Activated CD8-positive, alpha-beta memory T cell treated with anti-CD3 and anti-CD28 coated beads, Interleukin-2, amount 10 ng/mL, durations not matched to agents 7 days and 5 days (primary cell): ENCODE measurements around the gene ITIH3. TPM values are rescaled to one million over a fixed set of nuclear protein-coding genes. Genes with fewer than 3 reads are reported as not detected.

Experiments
- ATAC-seq: fragments of 150-1000 bp; cut with Tn5 transposase; one replicate; pipeline ENCODE4 v1.10.0; 2021; ENCODE audit warnings: moderate library complexity
- CTCF ChIA-PET: fragments of 350-600 bp; sonication (Branson Sonifier 250); formaldehyde crosslinking; loops from one replicate; lab custom pipeline; 2021; ENCODE audit warnings: antibody characterized with exemption; lab: Charles Lee
- DNase-seq: peaks from one replicate; pipeline ENCODE4 v3.0.0-alpha.2; 2020
- H3K27ac Mint-ChIP-seq: one replicate; pipeline ENCODE4 v1.8.0; 2021; ENCODE audit warnings: mild to moderate bottlenecking, mixed read lengths
- H3K27me3 Mint-ChIP-seq: one replicate; pipeline ENCODE4 v1.8.0; 2021; ENCODE audit warnings: mixed read lengths
- H3K36me3 Mint-ChIP-seq: one replicate; pipeline ENCODE4 v1.8.0; 2021; ENCODE audit warnings: mild to moderate bottlenecking, mixed read lengths
- H3K4me1 Mint-ChIP-seq: one replicate; pipeline ENCODE4 v1.8.0; 2021; ENCODE audit warnings: mixed read lengths
- H3K4me3 Mint-ChIP-seq: one replicate; pipeline ENCODE4 v1.8.0; 2021; ENCODE audit warnings: mild to moderate bottlenecking, moderate library complexity, mixed read lengths
- H3K9me3 Mint-ChIP-seq: one replicate; pipeline ENCODE4 v1.8.0; 2022; ENCODE audit warnings: low read depth, mixed read lengths
- total RNA-seq, 2 experiments: library from RNA; stranded (reverse); gene quantifications; one replicate each; pipeline ENCODE4 v1.2.3, GENCODE V29; 2021

Gene ITIH3
- total RNA-seq, 2 experiments from 2014 or later = not detected

DNA sequence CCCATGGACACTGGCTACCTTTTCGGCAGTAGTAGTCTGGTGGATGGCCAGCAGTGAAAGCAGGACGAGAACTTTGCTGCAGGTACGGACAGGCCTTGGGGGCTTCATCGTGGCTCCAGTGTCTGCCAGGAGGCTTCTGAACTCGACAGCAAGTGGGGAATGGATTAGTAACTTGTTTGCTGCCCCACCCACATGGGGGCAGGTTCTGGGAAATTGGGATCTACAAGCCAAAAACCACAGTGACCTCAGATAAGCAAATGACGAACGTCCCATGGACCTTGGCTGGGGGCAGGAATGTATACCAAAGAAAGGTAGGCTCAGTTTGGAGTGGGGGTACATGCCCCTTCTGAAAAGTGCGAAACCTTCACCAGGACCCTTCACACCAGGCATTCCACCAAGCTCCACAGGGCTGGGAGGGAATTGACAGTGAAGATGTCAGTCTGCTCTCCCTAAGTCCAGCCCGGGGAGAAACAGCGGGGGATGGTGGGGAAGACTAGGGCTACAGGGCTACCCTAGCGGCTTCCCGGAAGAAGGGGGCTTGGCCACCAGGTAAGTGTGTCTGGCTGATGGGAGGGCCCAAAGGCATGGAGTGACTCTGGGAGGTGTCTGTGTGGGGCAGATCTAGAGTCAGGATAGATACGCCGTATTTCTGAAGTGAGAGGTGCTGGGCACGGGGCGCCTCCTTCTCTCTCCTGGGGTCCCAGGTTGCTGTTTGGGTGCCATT lies 36.1 kb downstream of the ITIH3 start, which contains the start of gene ITIH4:
ITIH4 (minus strand) TSS at position 138 of the 724 bp plus-strand sequence; CDS start at position 108, 30 bp downstream.
- Mint-ChIP-seq H3K4me3 (no peak within 1 kb of the TSS), H3K4me1 (peaks cover 16% of the 10 kb centered on the region), H3K36me3 (no peaks in the 10 kb centered on the region), H3K27me3 (no peaks in the 10 kb centered on the region), H3K9me3 (no peaks in the 10 kb centered on the region), H3K27ac (no peak within 1 kb of the TSS)
- CTCF ChIA-PET = interaction anchor here (1.8 kb wide), 1 partner anchor 9 kb away, joined by 5 read pairs; no protein-coding TSS in a partner anchor
- ATAC-seq = no peak
- no peak for DNase-seq

DNA sequence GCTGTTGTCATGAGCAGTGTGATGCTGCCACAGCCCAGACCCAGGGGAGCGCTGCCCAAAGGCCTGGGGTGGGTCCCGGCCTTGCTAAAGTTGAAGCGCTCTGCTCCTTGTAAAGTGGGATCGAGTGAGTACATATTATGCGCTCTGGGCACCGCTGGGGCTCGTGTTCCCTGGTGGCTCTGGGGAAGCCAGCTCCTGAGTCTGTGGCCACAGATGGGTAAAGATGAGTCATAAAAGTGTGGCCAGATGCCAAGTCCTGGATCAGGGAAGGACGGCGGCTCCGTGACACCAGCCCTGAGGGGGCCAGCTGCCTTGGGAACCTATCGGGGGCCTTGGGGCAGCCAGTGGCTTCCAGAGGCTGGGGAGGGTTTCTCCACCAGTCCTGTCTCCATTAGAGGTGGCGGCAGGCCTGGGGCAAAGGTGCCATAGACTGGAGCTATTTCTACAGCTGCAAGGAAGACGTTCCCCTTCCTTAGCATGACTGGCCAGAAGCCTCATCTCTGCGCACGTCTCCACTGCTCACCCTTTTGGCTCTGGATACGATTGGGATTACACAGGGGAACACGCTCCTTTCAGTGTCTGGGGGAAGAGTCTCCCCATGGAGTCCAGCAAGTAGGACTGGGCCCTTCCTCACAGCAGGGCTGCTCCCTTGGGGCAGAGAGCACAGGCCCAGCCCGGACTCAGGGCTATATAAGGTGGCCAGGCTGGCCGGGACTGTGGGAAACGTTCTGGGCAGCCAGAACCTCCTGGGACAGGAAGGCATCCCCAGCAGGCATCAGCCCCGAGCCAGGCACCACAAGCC lies 37.1 kb downstream of the ITIH3 start:
- CTCF ChIA-PET = interaction anchor here (1.8 kb wide), 1 partner anchor 10 kb away, joined by 5 read pairs; no protein-coding TSS in a partner anchor
- Mint-ChIP-seq H3K9me3 (no peaks in the 10 kb centered on the region), H3K27me3 (no peaks in the 10 kb centered on the region), H3K27ac (no peak overlapping the region), H3K4me3 (no peak overlapping the region), H3K4me1 (peaks cover 20% of the 10 kb centered on the region), H3K36me3 (no peaks in the 10 kb centered on the region)
- DNase-seq = no peak
- ATAC-seq = peak; percentile 10

DNA sequence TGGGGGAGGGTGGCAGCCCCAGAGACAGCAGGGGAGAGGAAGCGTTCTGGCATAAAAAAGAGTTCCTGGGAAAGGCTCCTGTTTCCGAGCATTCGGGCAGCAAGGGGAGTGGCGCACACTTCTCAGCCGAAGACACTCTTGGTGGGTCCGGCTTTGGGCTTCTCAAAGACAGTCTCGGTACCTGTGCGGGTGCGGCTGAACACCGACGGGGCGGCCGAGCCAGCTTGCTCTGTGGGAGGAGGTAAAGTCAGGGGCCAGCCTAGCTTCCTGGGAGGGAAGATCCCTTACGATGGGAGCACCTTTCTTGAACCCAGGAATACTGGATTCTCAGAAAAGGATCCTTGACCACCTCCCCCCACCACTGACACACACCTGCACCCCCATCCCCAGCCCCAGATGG lies 38.6 kb downstream of the ITIH3 start:
- H3K27ac Mint-ChIP-seq = no peak overlapping the region
- peaks cover 4% of the 10 kb centered on the region for H3K36me3 Mint-ChIP-seq
- DNase-seq = no peak
- H3K9me3 Mint-ChIP-seq = no peaks in the 10 kb centered on the region
- ATAC-seq = no peak
- H3K4me1 Mint-ChIP-seq = peaks cover 36% of the 10 kb centered on the region
- CTCF ChIA-PET = no interaction called here
- H3K27me3 Mint-ChIP-seq = no peaks in the 10 kb centered on the region
- H3K4me3 Mint-ChIP-seq = no peak overlapping the region

- peaks cover 7% of the 10 kb centered on the region for H3K36me3 Mint-ChIP-seq
- CTCF ChIA-PET = no interaction called here
- DNase-seq = no peak
- H3K27ac Mint-ChIP-seq = peak within 1 kb of the TSS; percentile 54
- ATAC-seq = no peak
- H3K4me3 Mint-ChIP-seq = no peak within 1 kb of the TSS
- H3K27me3 Mint-ChIP-seq = no peaks in the 10 kb centered on the region
- peaks cover 53% of the 10 kb centered on the region for H3K4me1 Mint-ChIP-seq
- no peaks in the 10 kb centered on the region for H3K9me3 Mint-ChIP-seq
These were observed 40.4 kb downstream of the ITIH3 start, which contains the start of gene MUSTN1 for GRCh38 chr3:52834871-52835501. Gene MUSTN1, minus strand, starts transcription at chr3:52835019. Its CDS starts 71 bp downstream, at chr3:52834948.

DNA sequence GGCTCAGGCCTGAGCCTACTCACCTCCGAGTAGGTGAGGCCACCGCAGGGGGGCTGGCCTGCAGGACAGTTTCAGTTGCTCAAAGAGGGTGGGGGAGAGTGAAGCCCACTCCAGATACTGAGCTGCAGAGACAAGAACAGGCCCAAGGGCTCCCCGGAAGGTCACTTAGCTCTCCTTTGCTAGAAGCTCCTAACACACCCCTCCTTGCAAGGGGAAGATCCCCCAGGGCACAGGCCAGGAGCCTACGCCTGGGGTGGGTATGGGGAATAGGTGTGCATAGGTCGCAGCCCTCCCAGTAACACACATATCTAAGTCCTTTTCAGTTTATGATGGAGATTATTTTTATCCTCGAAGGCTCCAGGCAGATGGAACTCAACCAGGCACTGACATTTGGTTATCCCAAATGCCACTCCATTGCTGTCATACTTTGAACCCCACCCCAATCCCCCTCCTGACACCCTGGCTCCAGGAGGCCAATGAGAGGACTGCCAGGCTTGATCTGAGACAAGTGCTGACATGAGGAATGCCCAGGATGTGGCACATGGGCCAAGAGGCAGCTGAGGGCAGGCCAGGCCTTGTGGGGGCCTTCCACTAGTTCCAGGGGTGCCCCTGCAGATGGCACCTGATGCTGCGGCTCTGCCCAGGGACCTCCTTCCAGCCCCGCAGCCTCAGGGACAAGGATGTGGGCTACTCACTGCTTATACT lies 41.3 kb downstream of the ITIH3 start:
- no peak overlapping the region for H3K4me3 Mint-ChIP-seq
- H3K36me3 Mint-ChIP-seq = peaks cover 12% of the 10 kb centered on the region
- DNase-seq (no peak), ATAC-seq (no peak)
- H3K4me1 Mint-ChIP-seq = peaks cover 51% of the 10 kb centered on the region
- CTCF ChIA-PET = interaction anchor here (1.3 kb wide), 1 partner anchor 58 kb away, joined by 4 read pairs; no protein-coding TSS in a partner anchor
- no peak overlapping the region for H3K27ac Mint-ChIP-seq
- no peaks in the 10 kb centered on the region for H3K27me3 Mint-ChIP-seq
- no peaks in the 10 kb centered on the region for H3K9me3 Mint-ChIP-seq

DNA sequence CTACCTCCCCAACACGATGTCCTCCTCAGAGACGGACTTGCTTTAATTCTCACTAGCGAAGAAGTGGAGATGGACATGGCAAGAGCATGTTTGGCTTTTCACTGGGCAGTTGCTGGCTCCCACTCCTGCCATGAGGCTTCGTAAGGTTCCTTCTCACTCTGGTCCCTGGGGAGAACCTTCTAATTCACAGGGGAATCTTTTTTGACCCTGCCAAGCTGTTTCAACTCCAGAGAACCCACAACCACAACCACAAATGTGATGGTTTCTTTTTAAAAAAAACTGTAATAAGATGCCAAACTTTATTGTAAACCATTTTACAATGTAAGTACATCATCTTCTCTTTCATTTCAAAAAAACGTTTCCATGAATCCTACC lies 41.9 kb downstream of the ITIH3 start:
- CTCF ChIA-PET = interaction anchor here (1.2 to 1.3 kb wide), 2 partner anchors 12 to 57 kb away, joined by 3 to 4 read pairs; no protein-coding TSS in a partner anchor
- H3K27me3 Mint-ChIP-seq = no peaks in the 10 kb centered on the region

DNA sequence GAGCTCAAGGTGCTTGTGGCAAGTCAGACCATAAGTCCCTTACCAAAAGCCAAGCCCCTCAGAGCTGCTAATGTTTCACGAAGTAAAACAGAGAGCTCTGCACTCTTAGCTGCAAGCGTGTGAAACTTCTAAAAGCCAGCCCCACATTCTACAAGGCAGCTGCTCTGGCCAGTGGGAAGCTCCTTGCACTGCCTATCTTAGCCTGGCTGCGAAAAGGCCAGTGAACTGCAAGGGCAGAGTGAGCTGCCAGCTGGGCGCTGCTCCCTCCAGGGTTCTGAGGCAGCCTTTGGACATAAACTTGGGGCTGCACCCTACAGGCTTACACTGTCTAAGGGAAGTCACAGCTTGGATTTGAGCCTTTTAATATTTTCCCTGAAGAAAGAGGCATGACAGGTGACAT lies 42.4 kb downstream of the ITIH3 start:
- peak overlapping the region; percentile 45 for H3K27ac Mint-ChIP-seq

More for the DNA sequence above, 41.9 kb downstream of the ITIH3 start:
- Mint-ChIP-seq H3K4me1 (peaks cover 47% of the 10 kb centered on the region), H3K9me3 (no peaks in the 10 kb centered on the region), H3K4me3 (no peak overlapping the region), H3K27ac (peak overlapping the region; percentile 45), H3K36me3 (peaks cover 14% of the 10 kb centered on the region)
- ATAC-seq (no peak), DNase-seq (no peak)

DNA sequence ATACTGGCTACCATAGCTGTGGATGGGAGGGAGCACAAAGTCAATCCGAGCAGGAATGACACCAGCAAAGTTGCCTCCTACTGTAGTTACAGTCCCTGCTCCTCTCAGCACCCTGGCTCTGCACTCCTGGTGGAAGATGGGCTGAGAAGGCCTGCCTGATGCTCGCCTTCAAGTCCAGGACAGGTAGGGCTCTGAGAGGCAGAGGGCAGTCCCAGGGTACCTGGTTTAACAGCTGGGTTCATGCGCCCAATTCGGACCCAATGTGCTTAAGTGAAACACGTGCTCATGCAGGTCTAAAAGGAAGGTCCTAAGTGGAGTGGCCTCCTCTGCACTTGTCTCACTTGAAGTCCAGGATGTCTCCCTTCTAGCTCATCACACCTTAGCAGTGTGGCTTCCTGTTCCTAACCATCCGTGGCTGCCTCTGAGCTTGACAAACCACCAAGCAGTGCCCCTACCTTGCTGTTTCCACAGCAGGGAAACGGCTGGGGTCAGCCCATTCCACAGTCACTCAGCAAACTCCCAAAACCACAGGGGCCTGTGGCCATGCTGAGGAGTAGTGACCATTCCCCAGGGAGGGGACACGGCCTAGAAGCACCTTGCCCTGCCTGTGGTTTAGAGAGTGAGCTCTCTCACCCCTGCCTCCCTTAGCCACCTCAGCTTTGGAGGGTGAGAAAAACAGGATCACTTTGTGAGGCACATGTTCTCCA lies 44.1 kb downstream of the ITIH3 start:
- H3K36me3 Mint-ChIP-seq = peaks cover 16% of the 10 kb centered on the region
- ATAC-seq = peak; percentile 93
- H3K27ac Mint-ChIP-seq = peak overlapping the region; percentile 45
- no peak overlapping the region for H3K4me3 Mint-ChIP-seq
- peaks cover 47% of the 10 kb centered on the region for H3K4me1 Mint-ChIP-seq
- H3K27me3 Mint-ChIP-seq = no peaks in the 10 kb centered on the region
- DNase-seq = peak; percentile 82
- CTCF ChIA-PET = interaction anchor here (0.7 to 1.8 kb wide), 11 partner anchors 10 to 208 kb away, joined by 3 to 6 read pairs (median 4); no protein-coding TSS in a partner anchor
- no peaks in the 10 kb centered on the region for H3K9me3 Mint-ChIP-seq

More for the DNA sequence above, 42.4 kb downstream of the ITIH3 start:
- ATAC-seq = no peak
- DNase-seq = no peak
- Mint-ChIP-seq H3K4me3 (no peak overlapping the region), H3K36me3 (peaks cover 16% of the 10 kb centered on the region), H3K27me3 (no peaks in the 10 kb centered on the region), H3K9me3 (no peaks in the 10 kb centered on the region), H3K4me1 (peaks cover 47% of the 10 kb centered on the region)
- CTCF ChIA-PET = interaction anchor here (1.2 to 1.5 kb wide), 3 partner anchors 8 to 57 kb away, joined by 3 to 4 read pairs (median 4); no protein-coding TSS in a partner anchor

- Mint-ChIP-seq H3K4me1 (peaks cover 47% of the 10 kb centered on the region), H3K36me3 (peaks cover 16% of the 10 kb centered on the region), H3K4me3 (no peak overlapping the region), H3K27me3 (no peaks in the 10 kb centered on the region), H3K27ac (no peak overlapping the region), H3K9me3 (no peaks in the 10 kb centered on the region)
- ATAC-seq = peak; percentile 14
- DNase-seq = no peak
- CTCF ChIA-PET = interaction anchor here (0.7 to 1.8 kb wide), 10 partner anchors 9 to 208 kb away, joined by 3 to 6 read pairs (median 4); no protein-coding TSS in a partner anchor
These were observed 44.6 kb downstream of the ITIH3 start for GRCh38 chr3:52839268-52839575.

DNA sequence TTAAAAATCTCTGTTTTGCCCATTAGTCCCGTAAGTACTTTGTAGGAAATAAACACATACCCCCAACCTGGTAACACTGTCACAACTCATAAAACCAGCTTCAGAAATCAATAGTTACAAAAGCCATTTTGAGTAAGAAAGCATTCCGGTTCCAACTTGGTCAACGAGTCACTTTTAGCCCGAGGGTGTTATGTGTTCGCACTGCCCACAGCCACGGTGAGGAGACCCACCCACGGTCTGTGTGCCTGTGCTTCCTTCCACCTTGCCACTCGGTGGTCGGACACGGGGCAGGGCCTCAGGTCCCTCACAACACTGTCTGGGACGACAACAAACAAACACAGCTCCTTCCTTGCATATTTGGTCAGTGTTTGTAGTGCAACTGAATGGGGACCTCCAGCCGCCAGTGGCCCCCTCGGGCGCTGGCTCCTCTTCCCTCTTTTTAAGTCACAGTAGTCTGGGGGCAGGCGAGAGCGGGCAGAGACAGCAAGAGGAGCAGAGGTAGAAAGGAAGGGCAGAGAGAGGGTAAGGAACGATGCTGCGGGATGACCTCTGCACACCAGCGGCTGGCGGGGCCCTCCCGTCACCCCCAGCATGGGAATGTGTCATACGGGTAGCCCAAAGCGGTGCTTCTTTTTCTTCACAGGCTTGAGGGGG lies 45.4 kb downstream of the ITIH3 start:
- Mint-ChIP-seq H3K27ac (no peak overlapping the region), H3K36me3 (peaks cover 16% of the 10 kb centered on the region), H3K27me3 (no peaks in the 10 kb centered on the region), H3K4me3 (no peak overlapping the region), H3K4me1 (peaks cover 47% of the 10 kb centered on the region), H3K9me3 (no peaks in the 10 kb centered on the region)
- no peak for ATAC-seq
- DNase-seq = no peak
- CTCF ChIA-PET = interaction anchor here (1.1 to 1.6 kb wide), 5 partner anchors 9 to 95 kb away, joined by 3 to 6 read pairs (median 4); no protein-coding TSS in a partner anchor

DNA sequence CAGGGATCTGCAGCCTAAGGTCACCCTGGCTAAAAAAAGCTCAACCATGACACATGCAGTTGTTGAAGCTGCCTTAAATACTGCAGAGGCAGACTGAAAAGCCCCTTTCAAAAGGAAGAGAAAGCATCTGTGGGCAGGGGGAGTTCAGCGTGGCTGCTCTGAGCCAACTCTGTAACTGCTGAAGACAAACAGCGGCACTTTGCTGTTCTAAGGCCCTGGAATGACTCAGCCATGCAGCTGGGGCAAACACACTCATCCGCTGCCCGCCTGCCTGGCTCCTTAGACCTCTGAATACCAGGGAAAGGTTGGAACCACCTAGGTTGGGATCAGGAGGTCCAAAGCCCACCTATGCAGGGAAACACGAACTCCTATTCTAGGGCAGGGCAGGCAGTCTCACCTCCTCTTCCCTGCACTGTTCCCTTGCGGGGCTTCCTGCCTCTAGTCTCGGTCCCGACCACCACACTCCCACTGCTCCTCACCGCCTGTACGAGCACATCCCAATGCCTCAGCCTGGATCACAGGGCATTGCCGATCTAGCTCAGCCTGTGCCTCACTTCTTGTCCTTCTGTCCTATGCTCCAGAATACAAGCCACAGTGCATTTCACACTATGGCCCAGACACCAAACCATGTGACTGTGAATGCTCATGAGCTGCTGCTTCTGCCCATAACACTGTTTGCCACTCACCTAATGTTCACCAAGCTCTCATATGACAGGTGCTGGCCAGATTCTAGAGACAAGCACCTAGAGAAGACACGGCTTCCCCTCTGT lies 46.8 kb downstream of the ITIH3 start:
- no peak for DNase-seq
- CTCF ChIA-PET = interaction anchor here (0.9 to 1.4 kb wide), 4 partner anchors 9 to 30 kb away, joined by 3 to 4 read pairs (median 3); no protein-coding TSS in a partner anchor
- Mint-ChIP-seq H3K27me3 (no peaks in the 10 kb centered on the region), H3K4me3 (no peak overlapping the region), H3K36me3 (peaks cover 16% of the 10 kb centered on the region), H3K4me1 (peaks cover 45% of the 10 kb centered on the region), H3K27ac (no peak overlapping the region), H3K9me3 (no peaks in the 10 kb centered on the region)
- ATAC-seq = no peak
